Stimulated activated CD8-positive, alpha-beta memory T cell treated with anti-CD3 and anti-CD28 coated beads, Interleukin-12 subunit alpha, Interleukin-12 subunit beta, amount 100 ng/mL, for 24 hours (primary cell): Measurements from ENCODE around the gene POLL.

Source experiments
- DNase-seq: peaks from one replicate; pipeline ENCODE4 v3.0.0-alpha.2; 2020; ENCODE audit errors: extremely low read depth

The POLL gene

DNA sequence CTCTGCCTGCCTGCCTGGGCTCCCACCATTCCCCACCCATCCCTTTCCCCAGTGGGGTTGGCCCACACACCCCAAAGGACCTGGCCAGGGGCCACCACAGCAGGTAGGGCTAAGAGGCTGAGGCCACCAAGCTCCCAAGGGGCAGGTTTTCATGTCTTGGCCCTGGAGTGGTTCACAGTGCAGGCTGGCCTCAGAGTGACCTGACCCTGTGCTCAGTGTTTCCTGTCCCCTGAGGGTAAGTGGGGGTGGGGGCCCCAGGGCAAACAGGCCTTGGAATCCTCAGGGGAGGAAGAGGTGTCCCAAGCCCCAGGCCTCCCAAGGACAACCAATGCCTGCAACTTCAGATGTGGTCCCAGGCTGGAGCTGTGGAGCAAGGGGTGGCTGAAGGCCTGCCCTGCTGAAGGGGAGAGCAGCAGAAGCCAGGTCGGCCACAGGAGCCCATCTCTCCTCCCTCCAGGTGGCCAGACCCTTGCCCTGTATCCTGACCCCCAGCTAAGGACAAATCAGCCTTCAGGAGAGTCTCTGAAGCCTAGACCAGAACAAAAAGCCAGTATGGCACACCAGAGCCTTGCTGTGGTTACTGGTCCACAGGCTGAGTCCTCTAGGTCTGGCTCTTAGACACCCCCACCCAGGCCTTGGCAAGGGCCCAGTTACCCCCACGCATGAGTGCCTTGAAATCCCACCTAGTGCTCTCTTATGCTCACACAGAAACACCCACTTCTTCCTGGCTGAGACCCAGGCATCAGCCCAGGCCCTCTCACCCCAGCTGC is 27.6 kb downstream of the POLL start:
- no peak for DNase-seq

DNA sequence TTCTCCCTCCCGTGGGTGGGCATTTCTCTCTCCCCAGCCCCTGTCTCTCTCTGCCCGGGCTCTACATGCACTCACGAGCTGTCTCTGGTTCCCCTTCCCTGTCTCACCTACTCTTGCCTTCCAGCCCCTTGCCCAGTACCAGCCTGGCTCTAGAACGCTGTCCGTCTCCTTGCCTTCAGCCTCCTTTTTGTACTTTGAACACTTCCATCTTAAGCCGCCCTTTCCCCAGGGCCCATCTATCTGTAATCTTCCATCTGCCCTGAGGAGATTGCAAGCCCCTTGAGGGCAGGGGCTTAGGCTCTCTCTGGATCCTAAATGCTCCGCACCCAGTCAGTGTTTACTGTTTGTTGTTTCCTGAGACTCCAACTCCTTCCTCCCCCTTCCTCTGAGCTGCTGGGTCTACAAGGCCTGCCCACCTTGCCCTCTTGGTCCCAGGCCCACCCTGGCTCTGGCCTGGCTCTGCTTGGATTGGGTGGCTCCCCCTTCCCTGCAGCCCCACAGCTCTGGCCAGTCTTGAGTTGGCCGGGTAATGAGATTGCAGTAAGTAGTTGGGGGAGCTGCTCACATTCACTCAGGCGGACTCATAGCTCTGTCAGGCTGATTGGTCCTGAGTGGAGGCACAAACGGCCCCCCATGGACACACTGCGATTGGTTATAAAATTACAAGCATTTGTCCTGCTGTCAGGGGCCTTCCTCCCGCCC is 28.3 kb downstream of the POLL start:
- no peak for DNase-seq

- no peak for DNase-seq
Observed at GRCh38 chr10:101558671-101559595, 29.1 kb downstream of the POLL start.

DNA sequence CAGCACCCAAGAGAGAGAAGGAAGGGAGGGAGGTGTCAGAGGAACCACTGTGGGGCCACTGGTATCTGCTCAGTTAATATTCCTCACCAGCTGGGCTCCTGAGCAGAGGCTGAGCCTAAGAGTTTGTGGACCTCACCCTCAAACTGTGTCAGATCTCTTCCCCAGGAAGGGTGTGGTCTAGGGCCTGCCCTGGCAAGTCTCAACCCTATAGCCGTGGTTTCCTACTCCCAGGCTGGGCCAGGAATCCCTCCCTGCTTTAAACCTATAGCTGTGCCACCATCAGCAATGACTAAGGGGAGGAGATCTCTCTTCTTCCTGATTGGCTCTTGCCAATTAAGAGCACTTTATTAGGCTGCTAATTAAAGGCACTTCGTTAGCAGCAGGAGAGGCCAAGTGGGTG is 29.9 kb downstream of the POLL start:
- no peak for DNase-seq

DNA sequence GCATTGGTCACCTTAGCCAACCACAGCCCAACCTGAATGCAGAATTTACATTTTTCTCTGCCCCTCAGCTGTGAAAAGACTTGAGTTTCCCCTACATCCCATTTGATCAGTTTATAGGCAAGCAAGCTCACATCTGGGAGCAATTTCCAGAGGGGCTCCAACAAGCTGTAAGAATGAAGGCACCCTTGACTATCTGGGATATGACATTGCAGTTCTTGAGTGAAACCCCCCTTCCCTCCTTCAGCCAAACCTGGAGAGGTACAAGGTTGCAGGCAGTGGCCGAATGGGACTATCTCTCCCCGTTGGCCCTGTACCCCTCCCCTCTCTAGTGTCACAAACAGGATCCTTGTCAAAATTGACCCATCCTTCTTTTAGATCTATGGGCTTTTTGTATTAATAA is 30.5 kb downstream of the POLL start:
- no peak for DNase-seq

DNA sequence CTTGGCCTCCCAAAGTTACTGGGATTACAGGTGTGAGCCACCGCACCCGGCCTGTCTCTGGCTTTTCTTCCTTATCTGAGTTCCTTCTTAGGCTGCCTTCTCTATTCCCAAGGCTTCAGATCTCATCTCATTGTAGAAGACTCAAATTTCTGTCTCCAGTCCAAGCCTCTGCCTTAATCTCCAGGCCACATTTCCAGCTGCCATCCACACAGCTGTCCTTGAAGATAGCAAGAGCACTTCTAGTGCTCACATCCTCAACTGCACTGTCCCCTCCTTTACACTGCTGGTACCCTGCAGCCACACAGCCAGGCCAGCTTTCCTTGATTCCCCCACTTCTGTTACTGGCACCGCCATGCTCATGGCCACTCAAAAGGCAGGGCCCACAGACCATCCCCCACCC is 35.6 kb downstream of the POLL start:
- DNase-seq, result no peak

DNA sequence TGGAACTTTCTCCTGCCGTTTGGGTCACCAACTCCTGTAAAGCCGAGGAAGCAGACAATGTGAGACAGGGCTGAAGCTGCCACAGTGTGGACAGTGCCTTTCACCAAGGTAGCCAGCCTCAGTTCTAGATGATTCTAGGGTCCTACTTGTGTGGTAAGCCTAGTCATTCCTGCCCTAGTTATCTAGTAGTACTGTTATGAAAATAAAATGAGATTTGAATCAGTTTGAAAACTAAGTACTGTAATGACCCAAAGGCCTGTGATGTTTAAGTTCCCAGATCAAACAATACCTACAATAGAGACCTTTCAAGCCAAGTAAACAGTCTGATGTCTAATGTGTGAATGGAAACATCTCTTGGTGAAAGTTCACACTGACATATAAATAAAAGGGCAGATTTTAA is 37.1 kb downstream of the POLL start:
- DNase-seq, result no peak

DNA sequence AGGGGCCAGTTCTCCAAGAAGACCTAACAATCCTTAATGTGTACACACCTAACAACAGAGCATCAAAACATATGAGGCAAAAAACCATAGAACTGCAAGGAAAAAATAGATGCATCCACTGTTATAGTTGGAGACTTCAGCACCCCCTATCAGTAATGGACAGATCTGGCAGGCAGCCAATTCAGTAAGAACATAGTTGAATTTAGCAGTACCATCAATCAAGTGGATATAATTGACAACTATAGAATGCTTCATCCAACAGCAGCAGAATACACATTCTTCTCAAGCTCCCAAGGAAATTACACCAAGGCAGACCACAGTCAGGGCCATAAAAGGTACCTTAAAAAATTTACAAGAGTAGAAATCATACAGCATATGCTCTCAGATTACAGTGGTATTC is 42.2 kb downstream of the POLL start:
- DNase-seq, result no peak

DNA sequence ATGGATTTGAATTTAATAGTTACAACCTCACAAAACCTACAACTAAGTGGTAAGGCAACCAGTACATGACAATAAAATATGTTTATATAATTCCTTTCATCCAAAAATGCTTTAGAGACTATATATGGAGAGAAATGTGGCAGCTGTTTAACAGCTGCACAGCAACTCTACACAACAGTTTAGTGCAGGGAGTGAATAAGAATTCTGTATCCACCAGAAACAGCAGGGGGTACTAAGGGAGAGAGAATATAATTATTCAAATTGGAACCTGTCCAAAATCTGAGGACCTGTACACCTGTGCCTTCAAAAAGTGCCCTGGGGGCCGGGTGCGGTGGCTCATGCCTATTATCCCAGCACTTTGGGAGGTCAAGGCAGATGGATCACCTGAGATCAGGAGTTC is 49.6 kb downstream of the POLL start:
- no peak for DNase-seq

GRCh38 chr10:101536800-101537199 is 51.3 kb downstream of the POLL start:
- DNase-seq, result no peak

GRCh38 chr10:101535949-101536348 is 52.1 kb downstream of the POLL start:
- no peak for DNase-seq

DNA sequence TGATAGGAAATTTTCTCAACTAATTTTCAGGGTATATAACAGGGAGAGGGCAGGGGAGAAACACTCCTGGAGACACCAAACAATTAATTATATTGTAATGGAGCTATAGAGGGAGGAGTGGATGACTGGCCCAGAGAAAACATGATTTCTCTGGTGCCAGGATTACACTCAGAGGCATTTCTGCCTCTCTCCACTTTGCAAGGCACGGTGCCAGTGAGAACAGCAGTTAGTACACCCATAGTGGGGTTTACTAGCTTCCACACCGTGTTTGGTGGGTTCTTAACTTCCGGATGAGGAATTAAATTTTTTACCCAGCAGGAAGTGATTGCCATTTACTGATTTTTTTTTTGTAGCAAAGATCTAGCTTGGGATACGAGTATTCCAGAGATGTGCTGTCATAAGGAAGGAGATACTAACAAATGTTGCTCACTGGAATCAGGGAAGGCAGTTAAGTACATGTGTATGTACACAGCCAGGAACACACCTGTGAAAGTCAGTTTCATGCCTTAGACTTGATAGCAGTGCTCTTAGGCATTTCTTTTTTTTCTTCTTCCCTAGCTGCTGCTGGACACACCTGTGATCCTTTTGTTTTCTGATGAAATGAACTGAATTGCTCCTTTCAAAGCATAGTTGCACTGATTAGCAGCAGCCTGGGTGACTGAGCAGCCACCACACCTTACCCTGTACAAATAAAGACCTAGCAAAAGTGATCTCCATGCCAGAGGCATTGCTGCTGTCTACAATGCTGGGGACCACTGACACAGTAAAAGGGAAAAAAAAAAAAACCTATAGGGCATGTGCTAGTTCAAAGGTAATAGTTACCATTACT is 58.1 kb downstream of the POLL start:
- DNase-seq, result no peak

DNA sequence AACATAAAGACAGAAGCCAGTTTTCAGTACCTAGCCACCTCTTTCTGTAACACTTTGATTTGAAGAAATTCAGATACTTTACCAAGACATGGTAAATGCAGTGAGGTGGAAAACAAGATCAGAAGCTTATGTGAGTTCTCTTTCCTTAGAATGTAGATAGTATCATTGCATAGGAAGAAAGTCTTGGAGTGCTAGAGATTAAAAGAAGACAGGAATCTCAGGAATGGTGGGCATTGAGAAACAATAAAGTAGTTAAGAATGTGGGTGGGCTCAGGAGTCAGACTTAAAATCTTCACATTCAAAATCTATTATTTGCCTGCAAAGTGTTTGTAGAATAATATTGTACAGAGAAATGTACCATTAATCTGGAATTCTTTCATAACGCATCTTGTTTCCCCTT is 58.9 kb downstream of the POLL start:
- no peak for DNase-seq
